T-helper 2 cell treated with Interferon-gamma antibody and Interleukin-4, amounts not matched to agents 5 μg/mL and 100 μg/mL, for 36 hours (primary cell): Measurements from ENCODE around the gene C14orf93.

Experiments used
- DNase-seq: peaks from one replicate; pipeline ENCODE4 v3.0.0; 2021; ENCODE audit warnings: low spot score
- H3K27ac Mint-ChIP-seq: one replicate; pipeline ENCODE4 v1.8.0; 2021; ENCODE audit warnings: mild to moderate bottlenecking, mixed read lengths
- H3K27me3 Mint-ChIP-seq: one replicate; pipeline ENCODE4 v1.8.0; 2021; ENCODE audit warnings: low read depth, mixed read lengths
- H3K36me3 Mint-ChIP-seq: one replicate; pipeline ENCODE4 v1.8.0; 2021; ENCODE audit warnings: low read depth, mixed read lengths
- H3K4me1 Mint-ChIP-seq: one replicate; pipeline ENCODE4 v1.8.0; 2021; ENCODE audit warnings: low read depth, mixed read lengths
- H3K4me3 Mint-ChIP-seq: one replicate; pipeline ENCODE4 v1.8.0; 2022; ENCODE audit warnings: mild to moderate bottlenecking, moderate library complexity, mixed read lengths
- H3K9me3 Mint-ChIP-seq: one replicate; pipeline ENCODE4 v1.8.0; 2021; ENCODE audit warnings: mixed read lengths

C14orf93 gene

GRCh38 chr14:22998329-22999012, 11.5 kb downstream of the C14orf93 start:
- Mint-ChIP-seq H3K9me3 (no peaks in the 10 kb centered on the region), H3K27ac (no peak overlapping the region), H3K4me1 (peaks cover 2% of the 10 kb centered on the region), H3K27me3 (no peaks in the 10 kb centered on the region), H3K36me3 (no peaks in the 10 kb centered on the region), H3K4me3 (no peak overlapping the region)
- DNase-seq = no peak

- no peaks in the 10 kb centered on the region for H3K36me3 Mint-ChIP-seq
- no peak overlapping the region for H3K27ac Mint-ChIP-seq
- H3K27me3 Mint-ChIP-seq = no peaks in the 10 kb centered on the region
- no peaks in the 10 kb centered on the region for H3K9me3 Mint-ChIP-seq
- DNase-seq = no peak
- H3K4me1 Mint-ChIP-seq = peaks cover 2% of the 10 kb centered on the region
- H3K4me3 Mint-ChIP-seq = no peak overlapping the region
These were observed 12.1 kb downstream of the C14orf93 start for GRCh38 chr14:22997676-22998323.

- H3K4me1 Mint-ChIP-seq = peaks cover 2% of the 10 kb centered on the region
- no peaks in the 10 kb centered on the region for H3K36me3 Mint-ChIP-seq
- H3K9me3 Mint-ChIP-seq = no peaks in the 10 kb centered on the region
- no peak overlapping the region for H3K4me3 Mint-ChIP-seq
- H3K27ac Mint-ChIP-seq = no peak overlapping the region
- H3K27me3 Mint-ChIP-seq = no peaks in the 10 kb centered on the region
- no peak for DNase-seq
These were observed 12.9 kb downstream of the C14orf93 start for GRCh38 chr14:22996768-22997654.

- Mint-ChIP-seq H3K9me3 (no peaks in the 10 kb centered on the region), H3K36me3 (no peaks in the 10 kb centered on the region), H3K27ac (no peak overlapping the region), H3K4me3 (no peak overlapping the region), H3K4me1 (peaks cover 2% of the 10 kb centered on the region), H3K27me3 (no peaks in the 10 kb centered on the region)
- no peak for DNase-seq
These were observed 13.9 kb downstream of the C14orf93 start for GRCh38 chr14:22995889-22996625.

GRCh38 chr14:22994762-22995275, 15.1 kb downstream of the C14orf93 start:
- H3K4me1 Mint-ChIP-seq = peaks cover 2% of the 10 kb centered on the region
- H3K4me3 Mint-ChIP-seq = no peak overlapping the region
- no peaks in the 10 kb centered on the region for H3K27me3 Mint-ChIP-seq
- DNase-seq = no peak
- no peaks in the 10 kb centered on the region for H3K36me3 Mint-ChIP-seq
- H3K27ac Mint-ChIP-seq = no peak overlapping the region
- no peaks in the 10 kb centered on the region for H3K9me3 Mint-ChIP-seq

GRCh38 chr14:22993517-22993916, 16.4 kb downstream of the C14orf93 start:
- no peak overlapping the region for H3K27ac Mint-ChIP-seq
- no peak for DNase-seq
- no peaks in the 10 kb centered on the region for H3K36me3 Mint-ChIP-seq
- no peaks in the 10 kb centered on the region for H3K9me3 Mint-ChIP-seq
- no peaks in the 10 kb centered on the region for H3K27me3 Mint-ChIP-seq
- peaks cover 2% of the 10 kb centered on the region for H3K4me1 Mint-ChIP-seq
- H3K4me3 Mint-ChIP-seq = no peak overlapping the region

GRCh38 chr14:22991852-22992251, 18.1 kb downstream of the C14orf93 start:
- Mint-ChIP-seq H3K36me3 (no peaks in the 10 kb centered on the region), H3K9me3 (no peaks in the 10 kb centered on the region)

GRCh38 chr14:22987291-22987690, 22.7 kb downstream of the C14orf93 start:
- Mint-ChIP-seq H3K4me1 (no peaks in the 10 kb centered on the region), H3K27ac (no peak overlapping the region), H3K4me3 (no peak overlapping the region), H3K36me3 (no peaks in the 10 kb centered on the region), H3K9me3 (no peaks in the 10 kb centered on the region), H3K27me3 (no peaks in the 10 kb centered on the region)
- DNase-seq = no peak

More at GRCh38 chr14:22991852-22992251, 18.1 kb downstream of the C14orf93 start:
- Mint-ChIP-seq H3K4me1 (peaks cover 2% of the 10 kb centered on the region), H3K27ac (no peak overlapping the region), H3K27me3 (no peaks in the 10 kb centered on the region), H3K4me3 (no peak overlapping the region)
- no peak for DNase-seq

GRCh38 chr14:22986508-22987054, 23.4 kb downstream of the C14orf93 start:
- Mint-ChIP-seq H3K9me3 (no peaks in the 10 kb centered on the region), H3K36me3 (no peaks in the 10 kb centered on the region), H3K4me1 (no peaks in the 10 kb centered on the region), H3K27ac (no peak overlapping the region), H3K27me3 (no peaks in the 10 kb centered on the region), H3K4me3 (no peak overlapping the region)
- DNase-seq = peak; percentile 75

- no peak for DNase-seq
- Mint-ChIP-seq H3K36me3 (no peaks in the 10 kb centered on the region), H3K27ac (no peak overlapping the region), H3K9me3 (no peaks in the 10 kb centered on the region), H3K27me3 (no peaks in the 10 kb centered on the region), H3K4me3 (no peak overlapping the region), H3K4me1 (no peaks in the 10 kb centered on the region)
These were observed 23.9 kb downstream of the C14orf93 start for GRCh38 chr14:22985894-22986507.

GRCh38 chr14:22984959-22985658, 24.8 kb downstream of the C14orf93 start:
- Mint-ChIP-seq H3K36me3 (no peaks in the 10 kb centered on the region), H3K4me1 (peaks cover under 1% of the 10 kb centered on the region), H3K9me3 (no peaks in the 10 kb centered on the region), H3K4me3 (no peak overlapping the region), H3K27ac (no peak overlapping the region), H3K27me3 (peaks cover under 1% of the 10 kb centered on the region)
- no peak for DNase-seq

- Mint-ChIP-seq H3K27ac (no peak within 1 kb of the TSS), H3K9me3 (no peaks in the 10 kb centered on the region), H3K4me3 (peak within 1 kb of the TSS; percentile 44), H3K4me1 (peaks cover 5% of the 10 kb centered on the region), H3K27me3 (peaks cover 13% of the 10 kb centered on the region), H3K36me3 (no peaks in the 10 kb centered on the region)
- DNase-seq = peak; percentile 78
These were observed 27.3 kb downstream of the C14orf93 start, which contains the start of gene AJUBA for GRCh38 chr14:22982477-22983245. Gene AJUBA (minus strand): TSS chr14:22982551. CDS start chr14:22982266, 285 bp downstream.
